Activated CD8-positive, alpha-beta memory T cell treated with anti-CD3 and anti-CD28 coated beads for 4 hours (primary cell): ENCODE results near the gene PXDC1.
"Not testable (repeated sequence)": the region's sequence is repeated elsewhere in the genome, so short reads cannot be mapped to it uniquely, and the experiment has no call there.

Experiments
- DNase-seq, 2 donors: peaks; one replicate each; pipeline ENCODE4 v3.0.0-alpha.2; 2020; ENCODE audit warnings: low read depth in 2 of 2

PXDC1 gene

DNA sequence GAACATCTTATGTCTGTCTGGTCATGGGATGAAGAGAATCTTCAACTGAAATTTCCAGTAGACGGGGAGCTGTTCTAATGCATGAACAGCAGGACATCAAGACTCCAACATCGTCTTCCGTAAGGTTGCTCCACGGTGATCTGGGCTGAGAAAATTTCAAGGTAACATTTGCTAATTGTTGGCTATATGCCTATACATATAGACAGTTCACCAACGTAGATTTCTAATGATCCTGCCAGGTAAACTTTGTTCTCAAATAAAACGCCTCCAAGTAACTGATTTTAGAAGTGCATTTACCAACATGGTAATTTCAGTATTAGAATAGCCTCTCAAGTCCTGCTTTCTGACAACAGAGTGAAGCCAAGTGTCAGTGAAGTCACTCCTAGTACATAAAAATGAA lies 11.3 kb upstream of the PXDC1 start:
- no peak for DNase-seq

GRCh38 chr6:3762359-3762758 lies 10.8 kb upstream of the PXDC1 start:
- no peak for DNase-seq

GRCh38 chr6:3761989-3762270 lies 10.4 kb upstream of the PXDC1 start:
- DNase-seq: no peak

DNA sequence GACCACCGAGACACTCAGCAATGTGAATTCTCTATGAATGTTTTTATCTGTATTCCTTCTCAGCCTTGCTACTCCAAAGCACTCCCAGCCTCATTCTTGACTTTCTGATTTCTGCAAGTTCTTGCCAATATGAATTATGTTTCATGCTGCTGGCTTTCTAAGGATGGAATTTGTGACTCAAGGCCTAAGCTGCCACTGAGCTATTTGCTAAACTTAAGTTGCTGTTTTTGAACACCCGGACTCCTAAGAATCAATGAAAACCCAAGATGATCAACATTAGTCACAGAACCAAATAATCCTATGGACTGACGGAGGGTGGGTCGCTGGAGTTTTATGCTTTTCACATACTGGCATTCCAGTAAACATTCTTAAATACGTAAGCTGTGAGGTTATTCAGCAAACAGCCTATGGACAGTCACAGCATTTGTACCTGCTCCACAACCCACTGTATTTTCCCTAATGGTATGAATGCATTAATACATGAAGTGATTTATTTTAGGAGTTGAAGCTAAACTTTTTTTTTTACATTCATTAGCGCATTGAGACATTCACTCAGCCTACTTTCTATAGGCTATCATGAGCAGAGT lies 8.2 kb upstream of the PXDC1 start:
- no peak for DNase-seq

GRCh38 chr6:3758842-3759144 lies 7.3 kb upstream of the PXDC1 start:
- no peak for DNase-seq

- not testable (repeated sequence) for DNase-seq
Observed at GRCh38 chr6:3757998-3758841, 6.7 kb upstream of the PXDC1 start.

DNA sequence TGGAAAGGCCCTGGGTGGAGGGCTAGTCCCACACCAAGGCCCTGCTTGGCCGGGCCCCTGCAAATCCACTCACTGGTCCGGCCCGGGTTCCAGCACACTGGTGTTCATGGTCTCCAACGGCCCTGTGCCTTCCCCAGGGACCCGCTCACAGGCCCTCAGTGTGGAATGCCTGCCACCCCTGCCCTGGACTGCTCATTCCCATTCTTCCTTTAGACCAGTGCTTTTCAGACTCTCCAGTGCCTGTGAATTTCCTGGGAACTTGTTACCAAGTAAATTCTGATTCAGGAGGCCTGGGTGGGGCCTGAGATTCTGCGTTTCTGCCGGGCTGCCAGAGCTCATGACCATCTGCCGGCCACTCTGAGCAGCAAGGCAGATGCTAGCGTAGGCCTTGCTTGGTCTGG lies 5.7 kb upstream of the PXDC1 start:
- no peak for DNase-seq

GRCh38 chr6:3756546-3756945 lies 5.0 kb upstream of the PXDC1 start:
- no peak for DNase-seq

GRCh38 chr6:3755637-3756545 lies 4.4 kb upstream of the PXDC1 start:
- DNase-seq: no peak

- DNase-seq: no peak
Observed at GRCh38 chr6:3754776-3755175, 3.3 kb upstream of the PXDC1 start.

DNA sequence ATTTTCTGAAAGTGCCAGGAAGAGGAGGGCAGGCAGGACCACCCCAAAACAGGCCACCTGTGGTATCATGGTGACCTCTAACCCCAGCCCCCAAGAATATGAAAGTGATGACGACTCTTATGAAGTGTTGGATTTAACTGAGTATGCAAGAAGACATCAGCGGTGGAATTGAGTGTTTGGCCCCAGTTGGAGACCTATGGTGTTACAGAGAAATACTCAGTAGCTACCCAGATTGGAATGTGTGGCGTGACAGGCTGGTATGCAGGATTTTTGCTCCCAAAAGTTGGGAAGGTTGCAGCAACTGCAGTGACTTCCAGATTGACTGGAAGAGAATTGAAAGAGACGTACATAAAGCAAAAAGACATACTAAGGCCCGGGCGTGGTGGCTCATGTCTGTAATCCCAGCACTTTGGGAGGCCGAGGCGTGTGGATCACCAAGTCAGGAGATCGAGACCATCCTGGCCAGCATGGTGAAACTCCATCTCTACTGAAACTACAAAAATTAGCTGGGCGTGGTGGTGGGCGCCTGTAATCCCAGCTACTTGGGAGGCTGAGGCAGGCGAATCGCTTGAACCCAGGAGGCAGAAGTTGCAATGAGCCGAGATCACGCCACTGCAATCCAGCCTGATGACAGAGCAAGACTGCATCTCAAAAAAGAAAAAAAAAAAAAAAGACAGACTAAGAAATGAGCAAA lies 2.7 kb upstream of the PXDC1 start:
- DNase-seq: not testable (repeated sequence)

DNA sequence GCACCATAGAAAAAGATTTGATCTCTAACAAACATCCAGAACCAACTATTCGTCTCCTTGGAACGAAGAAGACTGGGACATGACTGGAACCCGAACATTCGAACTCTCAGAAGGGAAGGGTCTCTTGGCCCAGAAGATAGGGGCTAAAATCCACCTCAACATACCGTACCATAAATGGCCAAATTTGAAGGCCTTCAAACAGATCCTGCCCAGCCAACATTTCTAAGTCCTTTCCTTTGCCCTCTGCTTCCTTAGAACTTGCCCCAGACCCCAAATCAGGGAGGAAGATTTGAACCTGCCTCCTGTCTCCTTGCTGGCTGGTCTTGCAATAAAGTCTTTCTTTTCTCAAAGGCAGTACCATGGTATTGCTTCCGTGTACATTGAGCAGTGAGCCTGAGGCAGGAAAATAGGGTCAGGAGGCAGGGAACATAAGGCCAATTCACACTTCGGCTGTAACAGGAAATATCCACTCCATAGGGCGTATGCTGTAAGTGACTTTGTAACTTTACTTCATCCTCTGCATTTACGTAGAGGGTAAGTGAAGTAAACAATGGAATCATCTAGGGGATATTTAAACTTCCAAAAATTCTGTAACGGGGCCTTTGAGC lies 1.8 kb upstream of the PXDC1 start:
- DNase-seq: no peak

DNA sequence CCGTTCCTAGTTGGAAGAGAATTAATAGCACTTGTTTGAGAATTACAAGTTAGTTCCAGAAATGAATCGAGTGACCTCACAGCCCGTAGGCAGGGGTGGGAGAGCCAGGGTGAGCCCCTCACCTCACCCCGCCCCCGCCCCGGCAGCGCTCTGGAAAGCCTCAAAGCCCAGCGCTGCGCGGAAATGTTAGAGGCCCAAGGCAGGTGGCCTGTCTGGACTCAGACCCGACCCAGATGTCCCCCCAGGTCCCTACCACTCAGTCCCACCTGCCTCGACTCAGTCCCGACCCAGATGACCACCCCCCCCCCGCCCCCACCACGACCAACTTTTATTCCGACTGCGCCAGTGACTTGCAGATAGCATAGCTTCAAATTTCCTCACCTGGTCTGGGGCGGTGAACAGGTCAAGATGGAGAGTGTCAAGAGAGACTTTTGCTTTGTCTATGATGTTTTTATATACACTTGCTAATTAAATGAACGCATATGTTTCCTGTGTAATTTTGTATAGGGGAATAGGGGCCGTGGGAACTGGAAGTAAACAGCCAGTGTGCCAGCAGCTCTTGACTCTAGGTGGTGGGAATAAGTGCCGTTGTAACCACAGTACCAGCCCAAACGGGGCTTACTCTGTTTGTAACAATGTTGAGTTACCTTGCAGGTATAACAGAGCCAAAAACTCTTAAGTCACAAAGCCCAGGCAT lies 1.2 kb upstream of the PXDC1 start:
- DNase-seq: no peak

GRCh38 chr6:3751730-3752530 lies 417 bp upstream of the PXDC1 start:
- peak; percentile 29 to 41 for DNase-seq

- no peak for DNase-seq
Observed at GRCh38 chr6:3750317-3751076, 1.0 kb downstream of the PXDC1 start.

DNA sequence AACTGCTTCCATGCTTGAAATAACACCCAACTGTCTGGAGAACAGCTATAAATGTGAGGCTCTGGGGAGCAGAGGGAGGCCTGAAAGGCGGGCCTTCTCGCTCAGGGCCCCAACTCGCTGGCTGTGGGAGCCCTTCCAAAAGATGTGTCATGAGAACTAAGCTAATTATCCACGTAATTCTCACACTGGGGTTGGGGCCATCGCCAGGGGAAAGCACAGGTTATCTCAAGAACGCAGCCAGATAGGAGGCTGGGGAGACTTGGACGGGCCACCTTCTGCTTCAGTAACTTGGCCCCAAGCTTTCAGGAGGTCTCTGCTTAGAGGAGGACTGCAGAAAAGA lies 1.6 kb downstream of the PXDC1 start:
- no peak for DNase-seq

DNA sequence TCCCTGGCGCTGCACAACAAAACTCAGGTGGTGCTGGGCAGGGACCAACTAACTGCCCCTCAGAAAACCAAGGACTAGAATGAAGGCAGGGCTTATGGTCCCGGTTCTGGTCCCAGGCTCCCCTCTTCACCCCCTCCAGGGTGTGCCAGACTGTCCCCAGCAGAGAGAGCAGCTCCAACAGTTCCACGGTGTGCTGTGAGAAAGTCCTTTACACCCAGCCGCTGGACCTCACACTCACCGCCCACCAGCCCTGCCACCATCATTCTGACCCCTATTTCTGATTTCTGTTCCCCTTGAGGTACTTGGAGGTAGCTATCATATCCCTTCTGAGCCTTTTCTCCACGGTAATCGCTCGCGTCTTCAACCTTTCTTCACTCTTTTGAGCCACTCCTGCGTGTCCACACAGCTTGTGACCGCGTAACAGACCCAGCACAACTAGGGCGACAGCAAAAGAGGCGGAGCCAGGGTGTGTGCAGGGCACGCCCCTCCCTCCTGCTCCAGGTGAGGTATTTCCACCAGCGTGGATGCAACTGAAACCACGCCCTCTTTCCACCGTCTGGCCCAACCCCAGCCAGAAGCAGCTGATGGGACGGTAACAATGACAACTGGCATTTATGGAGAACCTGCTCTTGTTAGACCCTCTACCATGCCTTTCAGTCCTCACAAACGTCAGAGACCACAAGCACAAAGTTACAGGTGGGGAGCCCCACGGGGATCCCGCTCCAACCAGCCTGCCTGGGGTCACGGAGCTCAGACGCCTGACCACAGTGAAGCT lies 2.3 kb downstream of the PXDC1 start:
- no peak for DNase-seq

DNA sequence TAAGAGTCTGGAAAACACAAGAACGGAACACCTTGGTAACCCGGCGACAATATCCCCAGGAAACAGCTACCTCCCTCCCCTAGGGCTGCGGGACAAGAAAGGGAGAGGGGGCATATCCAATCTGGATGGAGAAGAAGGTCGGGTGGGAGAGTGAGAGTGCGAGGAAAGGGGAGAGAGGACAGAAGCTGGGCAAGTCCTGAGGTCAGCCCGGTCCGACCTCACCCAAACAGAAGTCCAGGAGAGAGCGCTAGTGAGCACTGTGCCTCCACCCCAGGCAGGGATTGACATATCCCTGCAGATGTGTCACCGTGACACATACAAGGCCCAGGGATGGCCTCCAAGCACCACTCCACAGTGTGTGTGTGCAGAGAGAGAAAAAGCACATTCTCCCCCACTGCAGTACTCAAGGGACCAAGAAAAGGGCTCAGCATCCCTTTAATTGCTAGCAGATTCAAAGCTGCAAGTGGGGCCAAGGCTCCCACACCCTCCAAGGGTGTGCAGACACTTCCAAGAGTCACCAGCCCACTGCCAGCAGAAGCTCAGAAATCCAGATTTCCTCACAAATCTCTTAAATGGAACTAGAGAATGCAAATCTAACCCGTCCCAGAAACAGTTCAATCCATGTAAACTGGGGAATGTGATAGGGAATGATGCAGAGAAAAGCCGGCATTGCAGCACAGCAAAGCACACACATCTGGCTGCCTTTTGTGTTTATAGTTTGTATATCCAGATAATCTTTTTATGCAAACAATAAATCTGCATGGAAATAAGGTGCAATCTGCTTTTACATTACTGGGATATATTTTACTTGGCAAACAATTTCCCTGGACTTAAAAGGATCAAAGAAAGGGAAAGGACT lies 3.1 kb downstream of the PXDC1 start:
- no peak for DNase-seq
